Thyroid gland (tissue), 4 donors: ENCODE measurements around the gene EGR1. TPM values are rescaled to one million over a fixed set of nuclear protein-coding genes. Genes with fewer than 3 reads are reported as not detected.

Experiments
- DNase-seq, 2 donors: peaks; one replicate each; pipeline ENCODE4 v3.0.0-alpha.2; 2019
- H3K27ac ChIP-seq, 3 donors: fragments of 200-600 bp; sonication (generic); 1 replicate in 2 of 3; 2 replicates in 1 of 3; pipeline ENCODE4 v1.5.1; 2016 to 2019; ENCODE audit warnings: mild to moderate bottlenecking in 1 of 3, moderate library complexity in 1 of 3
- H3K27me3 ChIP-seq: fragments of 200-600 bp; sonication (generic); one replicate; pipeline ENCODE4 v1.5.1; 2019
- H3K36me3 ChIP-seq, 2 donors: fragments of 200-600 bp; sonication (generic); one replicate each; pipeline ENCODE4 v1.5.1; 2016 to 2019
- H3K4me1 ChIP-seq, 2 donors: fragments of 200-600 bp; sonication (generic); one replicate each; pipeline ENCODE4 v1.5.1; 2017 to 2019
- H3K4me3 ChIP-seq, 3 donors: fragments of 200-600 bp; sonication (generic); replicated peaks in 1 of 3; 1 replicate in 2 of 3; 2 replicates in 1 of 3; pipeline ENCODE4 v1.5.1; 2016; ENCODE audit warnings: mild to moderate bottlenecking in 1 of 3
- H3K9me3 ChIP-seq: fragments of 200-600 bp; sonication (generic); one replicate; pipeline ENCODE4 v1.5.1; 2017
- CTCF ChIP-seq, 6 experiments: fragments of 200-600 bp in 3 of 6; fragments of 450-650 bp in 3 of 6; sonication (generic) in 3 of 6; IDR thresholded peaks; one replicate each; pipeline ENCODE4 v1.5.1; 2016 to 2019; ENCODE audit warnings: antibody characterized with exemption in 6 of 6, mild to moderate bottlenecking in 2 of 6, inconsistent platforms in 1 of 6, moderate library complexity in 1 of 6
- POLR2A ChIP-seq, 2 donors: fragments of 450-650 bp; IDR thresholded peaks; one replicate each; pipeline ENCODE4 v1.6.1; 2017; ENCODE audit warnings: antibody characterized with exemption in 2 of 2, mild to moderate bottlenecking in 2 of 2, moderate library complexity in 1 of 2
- WGBS, 2 donors: methylation state at CpG; one replicate each; pipeline ENCODE4 v1.1.5; 2017; 5-methylcytosine and 5-hydroxymethylcytosine counted together
- intact Hi-C: fragments of 100-400 bp; cut with DNase I; formaldehyde crosslinking; loops from one replicate; pipeline ENCODE4 v1.15.1; 2023
- total RNA-seq, 4 donors: library from RNA; depleted of rRNA; stranded (reverse); fragments of >200 nt; gene quantifications; one replicate each; pipeline ENCODE4 v1.2.3, GENCODE V29; 2016

EGR1 gene
- total RNA-seq, 4 donors from 2014 or later = 5.1 to 72.3 (median 15.3) TPM

GRCh38 chr5:138495351-138495750 is 30.1 kb downstream of the EGR1 start:
- intact Hi-C loops = no loop called here
- Histone ChIP-seq H3K4me3 (no peak overlapping the region), H3K4me1 (peaks cover 9 to 17% of the 10 kb centered on the region in 2 donors), H3K27me3 (no peaks in the 10 kb centered on the region), H3K36me3 (no peaks in the 10 kb centered on the region), H3K9me3 (no peaks in the 10 kb centered on the region), H3K27ac (no peak overlapping the region)
- TF ChIP-seq POLR2A (IDR thresholded peaks at IDR 0.05) (no peak), CTCF (IDR thresholded peaks at IDR 0.05) (no peak)
- DNase-seq = no peak
- 83 to 85% methylated on average over 7 of the region's 7 CpGs for WGBS, 2 donors

- intact Hi-C loops = no loop called here
- Histone ChIP-seq H3K27ac (no peak overlapping the region), H3K27me3 (no peaks in the 10 kb centered on the region), H3K9me3 (no peaks in the 10 kb centered on the region), H3K4me1 (peaks cover 8 to 18% of the 10 kb centered on the region in 2 donors), H3K4me3 (no peak overlapping the region), H3K36me3 (no peaks in the 10 kb centered on the region)
- no peak for DNase-seq
- 68 to 85% methylated on average over 4 of the region's 4 CpGs for WGBS, 2 donors
- TF ChIP-seq CTCF (IDR thresholded peaks at IDR 0.05) (no peak), POLR2A (IDR thresholded peaks at IDR 0.05) (no peak)
These were observed 33.1 kb downstream of the EGR1 start for GRCh38 chr5:138498376-138498775.

- intact Hi-C loops = no loop called here
- Histone ChIP-seq H3K4me1 (peaks cover 26 to 37% of the 10 kb centered on the region in 2 donors), H3K27me3 (no peaks in the 10 kb centered on the region), H3K4me3 (no peak overlapping the region), H3K9me3 (no peaks in the 10 kb centered on the region), H3K36me3 (peaks cover 0 to 1% of the 10 kb centered on the region in 2 donors), H3K27ac (peak overlapping the region; percentile 20 to 64 (median 61))
- TF ChIP-seq CTCF (IDR thresholded peaks at IDR 0.05) (no peak), POLR2A (IDR thresholded peaks at IDR 0.05) (no peak)
- peak; percentile 48 to 55 for DNase-seq
- 38 to 39% methylated on average over 4 of the region's 4 CpGs for WGBS, 2 donors
These were observed 36.8 kb downstream of the EGR1 start for GRCh38 chr5:138502121-138502520.

GRCh38 chr5:138502521-138502920 is 37.2 kb downstream of the EGR1 start:
- intact Hi-C loops = no loop called here
- Histone ChIP-seq H3K4me1 (peaks cover 26 to 37% of the 10 kb centered on the region in 2 donors), H3K27ac (peak overlapping the region; percentile 20 to 64 (median 61)), H3K27me3 (no peaks in the 10 kb centered on the region), H3K9me3 (no peaks in the 10 kb centered on the region), H3K4me3 (no peak overlapping the region), H3K36me3 (peaks cover 0 to 5% of the 10 kb centered on the region in 2 donors)
- TF ChIP-seq CTCF (IDR thresholded peaks at IDR 0.05) = no peak
- TF ChIP-seq POLR2A (IDR thresholded peaks at IDR 0.05) = no peak
- peak; percentile 31 to 42 for DNase-seq
- 57 to 62% methylated on average over 11 of the region's 11 CpGs for WGBS, 2 donors

GRCh38 chr5:138503487-138504270 is 38.4 kb downstream of the EGR1 start:
- 21 to 22% methylated on average over 6 of the region's 6 CpGs for WGBS, 2 donors
- Histone ChIP-seq H3K27ac (peak overlapping the region; percentile 44 to 52 (median 49)), H3K36me3 (peaks cover 0 to 16% of the 10 kb centered on the region in 2 donors), H3K27me3 (no peaks in the 10 kb centered on the region), H3K4me1 (peaks cover 26 to 39% of the 10 kb centered on the region in 2 donors), H3K4me3 (no peak overlapping the region), H3K9me3 (no peaks in the 10 kb centered on the region)
- TF ChIP-seq CTCF (IDR thresholded peaks at IDR 0.05) (peak; percentile 50 to 90 (median 76)), POLR2A (IDR thresholded peaks at IDR 0.05) (no peak)
- peak; percentile 39 to 41 for DNase-seq
- intact Hi-C loops = loop anchor here (2.0 kb wide), 1 partner anchor 53 kb away; no protein-coding TSS in a partner anchor
